Tibial artery (tissue), 4 donors: Measurements from ENCODE around the gene C14orf180.

Experiments
- DNase-seq, 2 donors: peaks; one replicate each; pipeline ENCODE4 v3.0.0-alpha.2; 2019
- H3K27ac ChIP-seq, 2 donors: fragments of 200-600 bp; sonication (generic) in 1 of 2; 1 replicate in 1 of 2; 2 replicates in 1 of 2; pipeline ENCODE4 v1.5.1; 2018 to 2019; ENCODE audit warnings: mild to moderate bottlenecking in 1 of 2
- H3K27me3 ChIP-seq, 2 donors: fragments of 200-600 bp; sonication (generic) in 1 of 2; one replicate each; pipeline versions ENCODE4 v1.5.1 to v1.6.0; 2016 to 2019
- H3K36me3 ChIP-seq, 3 donors: fragments of 200-600 bp; sonication (generic) in 2 of 3; one replicate each; pipeline ENCODE4 v1.5.1; 2016 to 2019; ENCODE audit warnings: mild to moderate bottlenecking in 2 of 3
- H3K4me1 ChIP-seq, 4 donors: fragments of 200-600 bp; sonication (generic) in 2 of 4; 1 replicate in 3 of 4; 2 replicates in 1 of 4; pipeline ENCODE4 v1.5.1; 2016 to 2019
- H3K4me3 ChIP-seq, 2 donors: fragments of 200-600 bp; sonication (generic) in 1 of 2; 1 replicate in 1 of 2; 2 replicates in 1 of 2; pipeline ENCODE4 v1.5.1; 2018 to 2019; ENCODE audit warnings: mild to moderate bottlenecking in 2 of 2
- H3K9me3 ChIP-seq, 3 donors: fragments of 200-600 bp; sonication (generic) in 1 of 3; one replicate each; pipeline ENCODE4 v1.5.1; 2016 to 2019
- CTCF ChIP-seq, 2 experiments: fragments of 200-600 bp in 1 of 2; fragments of 450-650 bp in 1 of 2; IDR thresholded peaks; one replicate each; pipeline ENCODE4 v1.5.1; 2017 to 2019; ENCODE audit warnings: antibody characterized with exemption in 2 of 2, mild to moderate bottlenecking in 1 of 2, moderate library complexity in 1 of 2
- intact Hi-C: fragments of 100-400 bp; cut with DNase I; formaldehyde crosslinking; loops from one replicate; pipeline ENCODE4 v1.15.0; 2023; ENCODE audit warnings: low total_unique reads

C14orf180 gene

DNA sequence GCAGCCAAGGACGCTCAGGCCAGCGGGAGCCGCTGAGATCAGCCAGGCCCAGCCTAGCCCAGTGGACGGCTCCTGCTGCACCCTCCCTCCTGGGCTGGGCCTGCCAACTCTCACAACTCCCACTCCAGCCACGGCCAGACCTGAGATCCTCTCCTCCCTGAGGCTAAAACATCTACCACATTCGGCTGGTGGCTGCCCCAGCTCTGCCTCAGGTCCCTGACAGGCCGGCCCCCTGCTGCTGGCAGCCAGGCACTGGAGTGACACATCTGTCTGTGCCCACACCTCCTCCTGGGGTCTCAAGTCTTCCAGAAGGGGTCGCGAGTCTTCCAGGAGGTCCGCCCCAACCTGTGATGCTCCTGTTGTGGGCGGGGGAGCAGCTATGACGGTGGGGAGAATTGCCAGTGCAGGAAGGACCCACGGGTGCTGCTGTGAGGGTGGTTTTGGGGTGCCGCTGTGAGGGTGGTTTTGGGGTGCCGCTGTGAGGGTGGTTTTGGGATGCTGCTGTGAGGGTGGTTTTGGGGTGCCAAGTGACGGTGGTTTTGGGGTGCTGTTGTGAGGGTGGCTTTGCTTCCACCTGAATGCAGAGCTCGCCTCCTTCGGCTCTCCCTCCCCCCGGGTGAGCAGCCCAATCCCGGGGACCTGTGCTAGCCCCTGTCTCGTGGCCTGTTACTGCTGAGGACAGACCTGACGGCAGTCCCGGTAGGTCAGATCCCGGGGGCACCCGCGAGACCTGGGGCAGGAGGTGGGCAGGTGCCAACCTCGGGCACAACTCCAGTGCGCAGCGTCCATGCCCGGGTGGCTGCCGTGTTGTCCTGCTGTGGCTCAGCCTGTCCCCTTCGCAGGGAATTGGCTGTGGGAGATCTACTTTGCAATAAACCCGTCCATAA, 27.5 kb upstream of the C14orf180 start:
- TF ChIP-seq CTCF (IDR thresholded peaks at IDR 0.05) = no peak
- intact Hi-C loops = no loop called here
- Histone ChIP-seq H3K4me3 (no peak overlapping the region), H3K9me3 (no peaks in the 10 kb centered on the region), H3K27me3 (peaks cover 0 to 90% of the 10 kb centered on the region in 2 donors), H3K36me3 (no peaks in the 10 kb centered on the region), H3K4me1 (no peaks in the 10 kb centered on the region), H3K27ac (no peak overlapping the region)
- DNase-seq = peak in 1 of 2 donors; percentile 51

DNA sequence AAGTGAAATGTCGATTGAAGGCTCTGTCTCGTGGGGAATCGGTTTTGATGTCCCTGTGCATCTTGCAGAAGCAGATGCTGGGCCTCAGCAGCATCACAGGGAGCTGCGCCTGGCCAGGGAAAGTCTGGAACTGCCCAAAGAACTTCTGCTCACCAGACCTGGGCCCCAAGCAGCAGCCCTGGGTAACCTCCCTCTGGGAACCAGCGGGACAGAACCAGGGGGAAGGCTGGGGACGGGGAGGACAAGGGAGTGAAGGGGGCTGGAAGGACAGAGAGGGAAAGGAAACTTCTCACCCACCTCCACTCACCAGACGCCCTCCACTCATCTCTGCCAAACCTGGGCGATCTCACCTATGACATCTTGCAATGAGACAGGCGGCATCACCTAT, 26.8 kb upstream of the C14orf180 start:
- Histone ChIP-seq H3K36me3 (no peaks in the 10 kb centered on the region), H3K4me1 (no peaks in the 10 kb centered on the region)

GRCh38 chr14:104553166-104554087, 26.1 kb upstream of the C14orf180 start:
- Histone ChIP-seq H3K27ac (no peak overlapping the region), H3K36me3 (no peaks in the 10 kb centered on the region), H3K4me1 (no peaks in the 10 kb centered on the region), H3K4me3 (no peak overlapping the region), H3K9me3 (no peaks in the 10 kb centered on the region), H3K27me3 (peaks cover 0 to 91% of the 10 kb centered on the region in 2 donors)
- TF ChIP-seq CTCF (IDR thresholded peaks at IDR 0.05) = no peak
- intact Hi-C loops = no loop called here
- DNase-seq = peak; percentile 9 to 51

More for the DNA sequence above, 26.8 kb upstream of the C14orf180 start:
- peaks cover 0 to 90% of the 10 kb centered on the region in 2 donors for H3K27me3 ChIP-seq
- no peaks in the 10 kb centered on the region for H3K9me3 ChIP-seq
- no peak overlapping the region for H3K4me3 ChIP-seq
- intact Hi-C loops = no loop called here
- peak in 1 of 2 donors; percentile 39 for DNase-seq
- no peak for TF ChIP-seq CTCF (IDR thresholded peaks at IDR 0.05)
- H3K27ac ChIP-seq = no peak overlapping the region

DNA sequence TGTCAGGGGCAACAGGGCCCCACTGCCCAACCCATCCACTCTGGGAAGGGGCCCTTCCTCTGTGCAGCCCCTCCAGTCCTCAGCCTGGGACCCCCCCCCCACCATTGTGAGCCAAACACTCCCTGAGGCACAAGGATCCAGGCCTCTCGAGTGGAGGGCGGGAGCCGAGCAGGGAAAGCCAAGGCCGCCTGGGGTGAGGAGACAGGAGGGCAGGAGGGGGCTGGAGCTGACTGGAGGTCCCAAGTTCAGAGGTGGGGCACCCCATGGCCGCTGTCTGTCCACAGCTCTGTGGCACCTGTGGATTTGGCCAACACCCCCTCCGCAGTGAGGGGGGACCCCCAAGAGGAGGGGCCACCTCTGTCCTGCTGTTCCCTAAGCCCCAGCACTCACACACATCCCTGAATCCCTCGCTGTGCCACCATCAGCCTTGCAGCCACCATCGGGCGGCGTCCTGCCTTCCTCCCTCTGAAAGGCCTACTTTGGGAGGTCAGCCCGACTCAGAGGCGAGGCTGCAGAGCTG, 25.4 kb upstream of the C14orf180 start:
- H3K4me1 ChIP-seq = no peaks in the 10 kb centered on the region
- no peaks in the 10 kb centered on the region for H3K9me3 ChIP-seq
- no peak for TF ChIP-seq CTCF (IDR thresholded peaks at IDR 0.05)
- DNase-seq = peak; percentile 15 to 60
- peaks cover 0 to 87% of the 10 kb centered on the region in 2 donors for H3K27me3 ChIP-seq
- H3K4me3 ChIP-seq = no peak overlapping the region
- intact Hi-C loops = no loop called here
- no peaks in the 10 kb centered on the region for H3K36me3 ChIP-seq
- H3K27ac ChIP-seq = no peak overlapping the region

DNA sequence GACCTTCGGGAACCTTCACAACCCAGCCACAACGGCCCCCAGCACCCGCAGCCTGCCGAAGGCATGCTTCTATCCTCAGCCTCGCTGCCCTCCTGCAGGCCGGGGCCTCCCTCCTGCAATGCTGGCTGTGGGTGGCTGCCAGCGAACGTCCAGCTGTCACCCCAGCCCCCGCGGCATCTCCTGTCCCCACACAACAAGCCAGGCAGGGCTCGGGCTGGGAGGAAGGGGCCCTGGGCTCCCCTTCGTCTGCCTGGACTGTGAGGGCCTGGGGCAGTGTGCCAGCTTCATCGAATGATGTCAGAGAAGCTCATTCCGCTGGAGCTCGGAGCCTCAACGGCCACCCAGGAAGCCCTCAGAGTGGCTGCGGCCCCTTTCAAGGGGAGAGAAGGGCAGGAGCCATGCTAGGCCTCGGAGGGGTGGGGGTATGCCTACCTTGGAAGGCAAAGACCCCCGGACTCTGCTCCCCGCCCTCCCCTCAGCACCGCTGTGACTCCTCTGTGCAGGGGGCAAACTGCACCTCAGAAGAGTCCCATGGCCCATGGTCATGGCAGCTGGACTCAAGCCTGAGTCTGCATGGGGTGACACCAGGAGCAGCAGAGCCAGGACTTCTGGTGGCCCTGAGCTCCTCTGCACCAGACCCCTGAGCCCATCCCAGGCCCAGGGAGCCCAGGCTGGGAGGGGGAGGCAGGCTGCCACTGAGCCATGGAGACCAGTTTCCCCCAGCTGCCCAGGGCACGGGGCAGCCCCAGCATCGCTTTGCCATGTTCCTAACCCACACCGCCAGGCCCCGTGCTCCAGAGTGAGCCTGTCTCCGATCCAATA, 24.7 kb upstream of the C14orf180 start:
- peak in 1 of 2 donors; percentile 55 for DNase-seq
- H3K4me1 ChIP-seq = no peaks in the 10 kb centered on the region
- H3K36me3 ChIP-seq = no peaks in the 10 kb centered on the region
- intact Hi-C loops = no loop called here
- peaks cover 0 to 86% of the 10 kb centered on the region in 2 donors for H3K27me3 ChIP-seq
- H3K27ac ChIP-seq = no peak overlapping the region
- no peak overlapping the region for H3K4me3 ChIP-seq
- H3K9me3 ChIP-seq = no peaks in the 10 kb centered on the region
- TF ChIP-seq CTCF (IDR thresholded peaks at IDR 0.05) = no peak
